Heart left ventricle (tissue), 13 donors: Measurements from ENCODE around the gene CCNY.

Source experiments
- POLR2A ChIP-seq, 2 donors: fragments of 450-650 bp; IDR thresholded peaks; one replicate each; pipeline ENCODE4 v1.6.1; 2017; ENCODE audit warnings: antibody characterized with exemption in 2 of 2, mild to moderate bottlenecking in 2 of 2, moderate library complexity in 2 of 2
- TF ChIP-seq, protein P1 (sequence below), 12 donors: fragments of 200-600 bp; sonication (generic) in 4 of 12; IDR thresholded peaks; one replicate each; pipeline versions ENCODE4 v1.5.0 to v1.8.0; 2018 to 2022; ENCODE audit warnings: antibody characterized with exemption in 12 of 12, mild to moderate bottlenecking in 5 of 12
- donor health status: ischemic (EF 13 %, LVEDD 7.1; RV severe dilation, severe dysfunction).
- donor health status: DM: no; HTN: yes; CAD: no.
- donor health status: DM: no; HTN: no; CAD: no.
- donor health status: ischemic (EF 25% LVEDD 6.9; RV normal size, moderate dysfunction).
- donor health status: ischemic (EF 25% LVEDD 5.7; RV mildly dilated, moderate dysfunction).
- donor health status: ischemic (EF 35%, LVEDD 5.7; RV mildly dilated, moderate dysfunction).
- donor health status: nonischemic (EF 11% LVEDD 7.7; RV severe dilation, severe dysfunction).
- donor health status: DM: yes; HTN: yes; CAD: no.
- donor health status: PGD.
- donor health status: ischemic (EF 29% LVEDD 5.4; RV normal size, mild dysfunction).
- donor health status: nonischemic (EF 23%, LVEDD 6.1; RV moderate dilation, normal function).

DNA sequence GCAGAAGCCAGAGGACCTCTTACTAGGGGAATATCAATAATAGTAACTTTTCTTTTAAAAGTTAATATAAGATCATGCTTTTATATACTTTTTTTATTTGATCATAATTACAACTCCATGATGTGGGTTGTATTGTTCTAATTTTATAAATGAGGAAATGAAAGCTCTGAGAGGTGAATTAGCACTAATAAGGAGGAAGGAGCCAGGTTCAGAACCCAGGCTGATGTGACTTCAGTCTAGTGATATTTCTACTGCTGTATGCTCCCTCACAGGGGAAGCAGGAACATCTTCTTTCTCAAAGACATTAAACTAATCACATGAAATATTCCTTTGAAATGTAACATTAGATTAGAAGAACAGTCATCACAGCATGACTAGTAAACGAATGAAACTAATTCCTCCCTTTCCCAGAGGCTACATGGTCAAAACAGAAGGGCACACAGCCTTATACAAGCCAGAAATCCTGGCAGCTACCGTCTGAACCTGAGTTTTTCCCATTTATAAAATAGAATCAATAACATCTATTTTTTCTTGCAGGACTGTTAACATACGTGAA is 187.4 kb downstream of the CCNY start:
- TF ChIP-seq, protein P1, sequence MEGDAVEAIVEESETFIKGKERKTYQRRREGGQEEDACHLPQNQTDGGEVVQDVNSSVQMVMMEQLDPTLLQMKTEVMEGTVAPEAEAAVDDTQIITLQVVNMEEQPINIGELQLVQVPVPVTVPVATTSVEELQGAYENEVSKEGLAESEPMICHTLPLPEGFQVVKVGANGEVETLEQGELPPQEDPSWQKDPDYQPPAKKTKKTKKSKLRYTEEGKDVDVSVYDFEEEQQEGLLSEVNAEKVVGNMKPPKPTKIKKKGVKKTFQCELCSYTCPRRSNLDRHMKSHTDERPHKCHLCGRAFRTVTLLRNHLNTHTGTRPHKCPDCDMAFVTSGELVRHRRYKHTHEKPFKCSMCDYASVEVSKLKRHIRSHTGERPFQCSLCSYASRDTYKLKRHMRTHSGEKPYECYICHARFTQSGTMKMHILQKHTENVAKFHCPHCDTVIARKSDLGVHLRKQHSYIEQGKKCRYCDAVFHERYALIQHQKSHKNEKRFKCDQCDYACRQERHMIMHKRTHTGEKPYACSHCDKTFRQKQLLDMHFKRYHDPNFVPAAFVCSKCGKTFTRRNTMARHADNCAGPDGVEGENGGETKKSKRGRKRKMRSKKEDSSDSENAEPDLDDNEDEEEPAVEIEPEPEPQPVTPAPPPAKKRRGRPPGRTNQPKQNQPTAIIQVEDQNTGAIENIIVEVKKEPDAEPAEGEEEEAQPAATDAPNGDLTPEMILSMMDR (IDR thresholded peaks at IDR 0.05) = no peak
- no peak for TF ChIP-seq POLR2A (IDR thresholded peaks at IDR 0.05)
